GM18909 (cell line): Measurements from ENCODE around the gene COG5.
A peak's percentile ranks its signal among the peaks of the same experiment; 100 is the strongest.

Source experiments
- ATAC-seq: cut with Tn5 transposase; IDR thresholded peaks from one replicate; pipeline ENCODE4 v1.9.1; 2021; ENCODE audit warnings: mild to moderate bottlenecking; ENCODE audit not compliant: unreplicated experiment, poor library complexity

The COG5 gene

GRCh38 chr7:107207459-107207858 is 356.3 kb downstream of the COG5 start:
- no peak for ATAC-seq

DNA sequence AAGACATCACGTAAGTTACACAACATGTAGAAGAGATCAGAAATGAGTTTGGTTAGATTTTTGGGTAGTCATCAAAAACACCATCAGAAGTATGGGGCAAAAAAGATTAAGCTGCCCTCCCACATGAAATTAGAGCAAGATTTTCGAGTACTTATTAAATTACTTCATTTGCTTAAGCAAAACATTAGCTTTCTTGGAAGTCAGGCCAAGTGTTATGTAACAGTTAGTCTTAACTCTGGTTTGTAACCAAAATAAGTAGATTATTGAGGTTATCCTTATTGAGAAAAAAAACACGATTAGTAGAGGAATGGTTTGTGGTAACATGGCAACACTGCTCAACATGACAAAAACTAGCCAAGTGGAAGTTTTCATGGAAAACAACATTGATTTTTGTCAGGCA is 357.0 kb downstream of the COG5 start:
- no peak for ATAC-seq

GRCh38 chr7:107206136-107206535 is 357.6 kb downstream of the COG5 start:
- ATAC-seq: no peak

GRCh38 chr7:107203607-107204006 is 360.1 kb downstream of the COG5 start:
- ATAC-seq: no peak

DNA sequence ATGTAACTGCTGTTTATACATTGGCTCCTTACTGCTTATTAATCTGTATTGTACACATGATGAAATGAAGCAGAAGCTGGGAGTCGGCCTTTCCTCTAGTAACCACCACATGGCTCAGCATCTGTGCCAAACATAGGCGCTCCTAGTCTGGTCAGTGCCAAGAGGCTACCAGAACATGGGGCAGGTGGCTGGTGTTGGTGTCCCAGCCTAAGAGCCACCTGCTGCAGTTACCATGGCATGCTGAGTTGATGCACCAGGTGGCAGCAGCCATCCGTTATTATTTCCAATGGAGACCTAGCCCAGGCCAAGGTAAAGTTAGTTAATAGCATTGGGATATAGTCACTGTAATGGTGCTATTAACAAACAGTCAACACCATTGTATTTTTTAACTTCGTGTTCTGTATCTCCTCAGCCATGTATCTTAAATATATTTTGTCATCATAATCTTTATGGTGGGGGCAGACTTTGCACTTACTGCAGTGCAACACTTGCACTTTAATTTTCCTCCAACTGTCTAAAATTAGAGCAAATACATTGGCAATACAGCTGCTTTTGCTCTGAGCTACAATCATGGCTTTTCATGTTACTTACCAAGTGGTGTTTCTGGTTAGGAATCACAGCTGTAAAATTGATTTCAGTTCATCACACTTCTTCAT is 361.8 kb downstream of the COG5 start:
- peak; percentile 53 for ATAC-seq

- no peak for ATAC-seq
These were observed 366.7 kb downstream of the COG5 start for GRCh38 chr7:107196834-107197610.

GRCh38 chr7:107194052-107194451 is 369.7 kb downstream of the COG5 start:
- no peak for ATAC-seq

DNA sequence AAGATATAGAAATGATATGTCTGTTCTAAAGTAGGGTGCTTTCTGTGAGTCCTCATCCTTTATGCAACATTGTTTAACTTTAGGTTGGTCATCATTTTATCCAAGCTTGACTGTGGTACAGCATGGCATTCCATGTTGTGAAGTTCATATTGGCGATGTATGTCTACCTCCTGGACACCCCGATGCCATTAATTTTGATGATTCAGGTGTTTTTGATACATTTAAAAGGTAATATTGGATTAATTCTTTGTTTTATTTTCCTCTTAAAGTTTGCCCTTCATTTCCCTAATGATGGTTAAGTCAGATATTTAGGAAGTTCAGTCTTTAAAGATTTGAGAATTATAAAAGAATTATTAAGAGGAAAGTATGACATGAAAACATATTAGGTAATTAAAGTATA is 373.6 kb downstream of the COG5 start:
- ATAC-seq: no peak

DNA sequence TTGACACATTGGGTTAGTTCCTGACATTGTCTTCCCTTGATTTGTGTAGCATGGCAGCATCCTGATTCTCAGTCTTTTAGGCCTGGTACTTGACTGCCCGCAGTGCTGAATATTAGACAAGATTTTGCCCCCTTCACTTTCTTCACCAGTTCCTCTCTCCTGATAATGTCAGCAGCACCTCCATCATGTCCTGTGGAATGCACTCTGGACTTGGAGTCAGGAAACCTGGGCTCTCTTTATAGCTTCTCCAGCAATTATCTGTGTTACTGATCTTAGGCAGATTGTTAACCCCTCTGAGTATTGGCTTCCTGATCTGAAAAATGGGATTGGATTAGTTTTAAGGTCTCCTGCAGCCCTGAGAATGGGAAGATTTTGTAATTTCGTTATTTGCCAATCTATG is 375.9 kb downstream of the COG5 start:
- no peak for ATAC-seq

DNA sequence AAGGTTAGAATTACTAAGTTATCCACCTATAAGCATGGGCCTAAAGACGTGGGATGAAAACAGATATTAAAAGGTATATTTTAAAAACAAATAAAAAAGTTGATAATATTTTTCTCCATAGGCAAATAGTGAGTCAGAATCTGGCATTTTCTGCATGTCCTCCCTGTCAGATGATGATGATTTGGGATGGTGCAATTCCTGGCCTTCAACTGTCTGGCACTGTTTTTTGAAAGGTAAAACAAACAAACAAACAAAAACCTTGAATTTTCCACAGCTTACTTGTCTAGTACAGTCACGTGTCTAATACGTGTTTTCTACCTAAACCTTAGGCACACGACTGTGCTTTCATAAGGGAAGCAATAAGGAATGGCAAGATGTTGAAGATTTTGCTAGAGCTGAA is 377.5 kb downstream of the COG5 start:
- no peak for ATAC-seq

GRCh38 chr7:107185716-107186115 is 378.0 kb downstream of the COG5 start:
- ATAC-seq: no peak

GRCh38 chr7:107181172-107181571 is 382.5 kb downstream of the COG5 start:
- no peak for ATAC-seq

DNA sequence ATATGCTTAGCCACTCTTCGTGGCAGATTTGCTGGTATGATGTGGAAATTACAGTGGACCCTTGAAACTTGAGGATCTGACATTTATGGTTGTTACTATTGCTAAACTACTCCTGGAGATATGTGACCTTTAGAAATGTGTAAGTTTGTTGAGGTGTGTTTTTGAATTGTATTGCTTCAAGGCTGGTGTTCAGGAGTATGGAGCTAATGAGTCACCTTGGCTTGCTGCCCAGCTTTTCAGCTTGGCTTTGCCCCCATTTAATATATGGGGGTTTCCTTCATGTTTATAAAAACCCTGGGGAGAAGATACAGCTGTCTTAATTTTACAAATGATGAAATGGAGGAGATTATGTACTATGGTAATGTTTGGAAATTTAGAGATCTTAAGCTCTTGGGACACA is 383.3 kb downstream of the COG5 start:
- ATAC-seq: no peak

DNA sequence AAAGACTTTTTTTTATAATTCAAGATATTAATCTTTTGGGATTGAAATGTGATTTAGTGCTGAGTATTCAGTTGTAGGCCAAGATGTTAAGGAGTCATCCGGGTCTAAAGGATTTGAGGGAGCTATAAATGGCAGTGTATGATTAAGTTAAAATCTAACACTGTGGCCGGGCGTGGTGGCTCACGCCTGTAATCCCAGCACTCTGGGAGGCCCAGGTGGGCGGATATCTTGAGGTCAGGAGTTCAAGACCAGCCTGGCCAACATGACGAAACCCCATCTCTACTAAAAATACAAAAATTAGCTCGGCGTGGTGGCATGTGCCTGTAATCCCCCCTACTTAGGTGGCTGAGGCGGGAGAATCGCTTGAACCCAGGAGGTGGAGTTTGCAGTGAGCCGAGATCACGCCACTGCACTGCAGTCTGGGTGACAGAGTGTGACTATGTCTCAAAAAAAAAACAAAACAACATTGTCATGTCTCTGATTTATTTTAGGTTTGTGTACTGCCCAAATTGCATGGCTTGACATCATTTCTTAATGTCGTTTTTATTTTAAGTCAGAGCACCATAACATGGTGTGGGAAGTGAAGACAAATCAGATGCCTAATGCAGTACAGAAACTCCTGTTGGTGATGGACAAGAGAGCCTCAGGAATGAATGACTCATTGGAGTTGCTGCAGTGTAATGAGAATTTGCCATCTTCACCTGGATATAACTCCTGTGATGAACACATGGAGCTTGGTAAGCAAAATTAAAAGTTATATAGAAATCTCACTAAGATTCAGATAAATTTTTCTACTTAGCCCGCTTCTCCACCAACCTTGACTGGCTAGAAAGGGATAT is 384.2 kb downstream of the COG5 start:
- ATAC-seq: no peak

DNA sequence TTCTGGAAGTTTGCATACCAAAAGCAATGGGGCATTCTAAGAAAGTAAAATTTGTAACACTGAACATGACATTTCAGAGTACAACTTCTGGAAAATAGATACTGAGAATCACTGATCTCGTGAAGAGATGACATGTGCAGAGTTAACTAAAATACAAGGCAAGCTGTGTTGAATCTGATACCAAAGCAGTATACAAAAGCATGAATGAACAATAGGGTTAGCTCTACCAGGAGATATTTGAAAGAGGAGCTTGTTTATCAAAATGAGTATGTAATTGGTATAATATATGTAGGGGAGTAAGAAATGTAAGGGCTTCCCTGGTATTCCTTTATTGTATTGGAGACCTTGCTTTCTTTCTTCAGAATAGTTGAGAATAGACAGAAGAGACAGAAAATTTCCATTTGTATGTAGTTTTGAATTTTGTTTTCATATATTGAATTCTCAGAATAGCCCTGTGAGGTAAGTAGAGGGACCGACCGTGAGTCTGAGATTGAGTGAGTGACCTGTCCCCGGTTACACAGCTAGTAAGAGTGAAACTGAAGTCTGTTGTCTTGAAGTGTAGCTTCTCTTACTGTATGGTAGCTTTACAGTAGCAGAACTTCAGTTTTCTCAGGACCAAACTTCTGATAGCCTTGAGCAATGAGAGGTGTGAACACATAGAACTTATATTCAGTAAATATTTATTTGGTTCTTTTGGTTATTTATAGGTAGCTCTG is 389.9 kb downstream of the COG5 start:
- ATAC-seq: peak; percentile 56

- no peak for ATAC-seq
These were observed 390.5 kb downstream of the COG5 start for GRCh38 chr7:107173191-107173590.

- ATAC-seq: no peak
These were observed 391.3 kb downstream of the COG5 start for GRCh38 chr7:107172276-107173032.

- no peak for ATAC-seq
These were observed 392.2 kb downstream of the COG5 start for GRCh38 chr7:107171496-107171895.

DNA sequence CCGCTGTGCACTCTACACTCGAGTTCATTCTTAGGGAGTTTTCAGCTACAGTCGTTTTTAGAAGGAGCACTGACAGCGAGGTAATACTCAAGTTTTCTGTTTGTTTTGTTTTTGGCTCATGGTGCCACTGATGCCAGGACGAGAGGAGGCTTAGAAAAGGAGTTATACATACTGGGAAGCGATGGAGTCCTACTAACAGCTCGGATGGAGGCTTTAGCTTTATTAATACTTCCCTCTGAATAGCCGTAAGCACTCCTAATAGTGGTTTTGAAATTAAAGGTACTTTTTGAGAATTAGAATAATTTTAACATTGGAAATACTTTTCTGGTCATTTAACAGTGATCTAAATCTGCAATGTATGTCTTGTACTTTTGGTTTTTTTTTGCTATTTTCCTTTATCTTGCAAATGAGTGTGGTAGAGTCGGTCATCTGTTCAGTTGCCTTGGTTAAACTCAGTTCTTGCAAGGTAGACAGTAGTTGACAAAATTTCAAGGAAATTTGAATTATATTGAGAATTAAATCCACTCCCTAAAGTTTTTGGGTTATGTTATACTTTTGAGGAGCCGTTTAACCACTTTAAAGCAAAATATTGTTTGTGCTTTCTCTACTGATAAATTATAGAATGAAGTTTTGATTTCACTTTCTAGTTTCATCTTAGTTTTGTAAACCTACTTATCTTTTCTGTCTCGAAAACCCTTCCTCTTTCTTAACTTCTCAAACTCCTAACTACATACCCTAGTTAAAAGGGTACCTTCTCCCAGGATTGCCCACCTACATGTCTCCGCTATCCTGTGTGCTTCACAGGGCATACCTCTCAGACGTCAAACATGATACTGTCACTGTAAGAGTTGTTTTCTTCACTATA is 393.4 kb downstream of the COG5 start:
- ATAC-seq: no peak
